ENCODE measurements around the gene WWOX. TPM values are rescaled to one million over a fixed set of nuclear protein-coding genes. Genes with fewer than 3 reads are reported as not detected.

The WWOX gene
- total and polyA plus RNA-seq, 2 of the 8 experiments (the other 6 are each of a cell fraction or from before 2014, with no cell fraction given) = 5.4 to 16.7 TPM

DNA sequence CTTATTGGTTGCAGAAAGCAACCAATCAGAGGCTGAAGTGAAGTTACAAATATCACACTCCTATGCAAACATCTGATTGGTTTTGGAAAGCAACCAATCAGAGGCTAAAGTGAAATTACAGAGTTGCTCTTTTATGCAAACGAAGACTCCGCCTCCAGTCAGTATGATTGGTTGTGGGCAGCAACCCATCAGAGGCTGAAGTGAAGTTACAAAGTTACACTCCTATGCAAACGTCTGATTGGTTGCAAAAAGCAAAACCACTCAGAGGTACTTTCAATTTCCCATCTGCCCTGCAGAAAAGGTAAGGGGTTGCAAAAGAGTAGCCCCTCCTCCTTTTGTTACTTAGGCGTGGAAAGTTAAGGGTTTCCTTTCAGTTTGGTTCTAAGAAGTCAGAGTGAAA is 803.8 kb downstream of the WWOX start:
- peaks cover 2 to 10% (median 6%) of the 10 kb centered on the region in 4 experiments; a peak in 5 of 7 replicates for H3K4me1 ChIP-seq (replicated peaks in 1 of 4; ENCODE audit: control insufficient read depth in 3 of 4, insufficient read depth in 4 of 4, low read length in 3 of 4)
- 89% methylated on average over 4 of the region's 4 CpGs; no CpG with 5 or more reads in 1 of the 2 experiments for WGBS, 2 experiments (ENCODE audit: extremely low coverage in 1 of 2, insufficient coverage in 1 of 2, insufficient read length in 1 of 2, insufficient replicate concordance in 2 of 2, low coverage in 1 of 2, low lambda C conversion rate in 2 of 2, missing lambda C conversion rate in 1 of 2)
- H3K4me2 ChIP-seq (ENCODE audit: insufficient read depth in 1 of 2, low read depth in 2 of 2, low read length in 2 of 2) = no peak overlapping the region
- H3K23me2 ChIP-seq (ENCODE audit: low read depth, low read length) = 0 out of 2 replicates have a peak, but pooled peaks cover 2% of the 10 kb centered on the region
- no peak for TF ChIP-seq SIX5 (IDR thresholded peaks at IDR 0.05; ENCODE audit: low read depth, low read length)
- no peak for TF ChIP-seq ASH2L (IDR thresholded peaks at IDR 0.05; ENCODE audit: low read length)
- ChIA-PET CTCF (ENCODE audit: partially characterized antibody) (interaction anchor here (1.2 kb wide), 1 partner anchor 140 kb away, joined by 3 read pairs; no protein-coding TSS in a partner anchor), POLR2A (ENCODE audit: partially characterized antibody) (no interaction called here)
- H2AK5ac ChIP-seq (ENCODE audit: low read depth, low read length) = no peak overlapping the region
- H3K79me1 ChIP-seq (ENCODE audit: low read depth, low read length) = no peaks in the 10 kb centered on the region
- no peak overlapping the region for H3K4me3 ChIP-seq (ENCODE audit: extremely low read depth in 1 of 4, insufficient read depth in 2 of 4, low read depth in 3 of 4, low read length in 4 of 4)
- H3K4ac ChIP-seq (replicated peaks; ENCODE audit: insufficient read length, low read depth, low read length) = no peak overlapping the region
- H3K18ac ChIP-seq (ENCODE audit: extremely low read depth, low read length) = no peak overlapping the region
- DNase-seq (ENCODE audit: low read depth in 1 of 2, low spot score in 2 of 2) (no peak), FAIRE-seq (no peak)
- no peak overlapping the region for H2AFZ ChIP-seq (ENCODE audit: low read length)
- H2BK120ac ChIP-seq (replicated peaks; ENCODE audit: low read depth, low read length) = no peak overlapping the region
- H3K36me3 ChIP-seq (ENCODE audit: control insufficient read depth in 2 of 4, insufficient read depth in 4 of 4, low read length in 3 of 4) = no peaks in the 10 kb centered on the region; a peak in 1 of 8 replicates
- H3K9ac ChIP-seq (replicated peaks in 1 of 4; ENCODE audit: extremely low read depth in 1 of 4, low read depth in 3 of 4, low read length in 3 of 4) = no peak overlapping the region
- H4K8ac ChIP-seq (ENCODE audit: extremely low read depth, insufficient read depth, low read length) = no peak overlapping the region
- no peak overlapping the region for H2BK5ac ChIP-seq (ENCODE audit: low read depth, low read length)
- no peak overlapping the region for H3K14ac ChIP-seq (ENCODE audit: insufficient read length)
- no peak overlapping the region for H3K27ac ChIP-seq (ENCODE audit: low read depth, low read length)
- H2BK12ac ChIP-seq (ENCODE audit: low read depth, low read length) = no peak overlapping the region
- H2BK20ac ChIP-seq (ENCODE audit: low read length) = no peak overlapping the region
- no peaks in the 10 kb centered on the region for H3K79me2 ChIP-seq (ENCODE audit: control insufficient read depth in 1 of 2, insufficient read depth in 2 of 2, low read length in 2 of 2)
- H2BK15ac ChIP-seq (ENCODE audit: low read length) = no peak overlapping the region
- H3K9me3 ChIP-seq (ENCODE audit: insufficient read depth in 2 of 2, low read depth in 1 of 2, low read length in 1 of 2) = no peaks in the 10 kb centered on the region; a peak in 1 of 4 replicates
- no peak overlapping the region for H3K56ac ChIP-seq (replicated peaks; ENCODE audit: insufficient read length, low read depth, low read length)
- H3K23ac ChIP-seq (ENCODE audit: insufficient read length) = no peak overlapping the region
- no peak overlapping the region for H4K5ac ChIP-seq (ENCODE audit: insufficient read length, low read depth, low read length)
- H4K91ac ChIP-seq (replicated peaks; ENCODE audit: insufficient read length, low read length) = no peak overlapping the region
- H3K27me3 ChIP-seq (replicated peaks in 1 of 4; ENCODE audit: control insufficient read depth in 3 of 4, extremely low read depth in 1 of 4, insufficient read depth in 3 of 4, low read length in 3 of 4) = no peaks in the 10 kb centered on the region
- H4K20me1 ChIP-seq (replicated peaks in 1 of 2; ENCODE audit: control insufficient read depth in 1 of 2, insufficient read depth in 2 of 2, low read length in 2 of 2) = no peaks in the 10 kb centered on the region

All from H1 (cell line).